ENCODE measurements around the gene SHCBP1L.
"Not testable (repeated sequence)": the region's sequence is repeated elsewhere in the genome, so short reads cannot be mapped to it uniquely, and the experiment has no call there.

The SHCBP1L gene

DNA sequence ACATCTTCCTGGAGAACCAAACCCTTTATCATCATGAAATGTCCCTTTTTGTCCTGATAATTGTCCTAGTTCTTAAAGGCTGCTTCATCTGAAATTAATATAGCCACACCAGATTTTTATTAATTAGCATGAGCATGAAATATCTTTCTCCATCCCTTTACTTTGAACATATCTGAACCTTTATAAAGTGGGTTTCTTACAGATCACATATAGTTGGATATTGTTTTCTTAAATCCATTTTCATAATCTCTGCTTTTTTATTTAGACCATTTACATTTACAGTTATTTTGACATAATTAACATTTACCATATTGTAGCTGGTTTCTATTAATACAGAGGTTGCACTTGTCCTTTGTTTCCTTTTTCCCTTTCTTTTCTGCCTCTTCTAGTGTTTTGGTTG lies 17.2 kb downstream of the SHCBP1L start:
- Histone ChIP-seq H3K27ac (ENCODE audit: low read length) (no peak overlapping the region), H3K9me3 (ENCODE audit: control insufficient read depth in 2 of 2, low read length in 2 of 2) (no peaks in the 10 kb centered on the region), H3K27me3 (ENCODE audit: control insufficient read depth in 1 of 2, insufficient read depth in 2 of 2, low read length in 2 of 2) (no peaks in the 10 kb centered on the region), H3K9ac (ENCODE audit: low read length in 2 of 2) (no peak overlapping the region), H3K36me3 (ENCODE audit: control insufficient read depth in 2 of 2, insufficient read depth in 2 of 2, low read length in 2 of 2) (no peaks in the 10 kb centered on the region), H3K4me3 (ENCODE audit: low read length in 2 of 2) (no peak overlapping the region), H3K4me1 (ENCODE audit: control insufficient read depth, insufficient read depth, low read length) (no peaks in the 10 kb centered on the region)

DNA sequence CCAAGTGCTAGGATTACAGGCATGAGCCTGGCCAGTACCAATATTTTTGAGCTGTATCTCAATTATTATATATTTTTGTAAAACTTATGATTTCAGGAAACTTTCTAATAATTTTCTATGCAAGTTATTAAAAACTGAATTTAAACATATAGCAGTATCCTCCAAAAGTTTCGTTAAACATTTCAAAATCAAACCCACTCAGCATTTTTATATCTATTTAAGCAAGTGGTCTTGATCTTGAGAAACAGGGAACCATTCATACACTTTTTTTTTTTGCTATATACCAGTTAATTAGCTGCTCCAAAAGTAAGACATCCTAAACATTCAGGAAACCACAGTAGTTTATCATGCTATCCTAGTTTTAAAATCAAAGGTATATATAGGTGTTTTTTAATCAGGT lies 22.0 kb downstream of the SHCBP1L start:
- Histone ChIP-seq H3K9ac (ENCODE audit: low read length in 2 of 2) (no peak overlapping the region), H3K4me1 (ENCODE audit: control insufficient read depth, insufficient read depth, low read length) (no peaks in the 10 kb centered on the region), H3K4me3 (ENCODE audit: low read length in 2 of 2) (no peak overlapping the region), H3K9me3 (ENCODE audit: control insufficient read depth in 2 of 2, low read length in 2 of 2) (no peaks in the 10 kb centered on the region), H3K27me3 (ENCODE audit: control insufficient read depth in 1 of 2, insufficient read depth in 2 of 2, low read length in 2 of 2) (no peaks in the 10 kb centered on the region), H3K36me3 (ENCODE audit: control insufficient read depth in 2 of 2, insufficient read depth in 2 of 2, low read length in 2 of 2) (no peaks in the 10 kb centered on the region), H3K27ac (ENCODE audit: low read length) (no peak overlapping the region)

DNA sequence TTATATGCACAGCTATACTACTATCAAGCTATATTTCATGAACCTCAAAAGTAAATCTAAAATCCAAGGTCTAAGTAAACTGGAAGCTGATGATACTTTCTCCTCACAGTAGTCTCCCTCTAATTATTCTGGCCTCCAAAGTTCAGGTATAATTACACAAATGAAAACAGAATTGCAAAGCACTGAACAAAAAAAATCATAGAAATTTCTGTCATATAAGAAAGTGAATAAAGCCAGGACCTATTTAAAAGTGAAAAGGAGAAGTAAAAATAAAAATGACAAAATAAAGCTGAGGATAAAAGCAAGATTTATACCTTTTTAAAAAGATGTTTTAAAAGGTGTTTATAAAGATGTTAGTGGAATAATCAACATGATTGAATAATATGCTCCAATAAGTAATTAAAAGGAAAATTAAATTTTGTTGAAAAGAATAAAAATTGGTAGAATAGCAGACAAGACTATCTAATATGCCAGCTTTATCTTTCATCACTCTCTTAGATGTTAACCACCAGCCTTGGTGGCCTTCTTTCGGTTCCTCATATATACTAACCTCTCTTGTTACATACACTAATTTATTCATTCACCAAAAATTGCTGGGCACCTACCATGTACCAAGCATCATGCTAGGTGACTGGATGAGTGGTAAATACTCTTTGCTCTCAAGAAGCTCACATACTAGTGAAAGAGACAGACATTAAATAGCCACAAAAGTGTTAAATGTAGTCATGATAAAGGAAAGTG lies 25.1 kb downstream of the SHCBP1L start:
- no peaks in the 10 kb centered on the region for H3K27me3 ChIP-seq (ENCODE audit: control insufficient read depth in 1 of 2, insufficient read depth in 2 of 2, low read length in 2 of 2)
- H3K9ac ChIP-seq (ENCODE audit: low read length in 2 of 2), result no peak overlapping the region
- H3K36me3 ChIP-seq (ENCODE audit: control insufficient read depth in 2 of 2, insufficient read depth in 2 of 2, low read length in 2 of 2), result no peaks in the 10 kb centered on the region
- H3K27ac ChIP-seq (ENCODE audit: low read length), result no peak overlapping the region
- no peaks in the 10 kb centered on the region for H3K9me3 ChIP-seq (ENCODE audit: control insufficient read depth in 2 of 2, low read length in 2 of 2)
- H3K4me3 ChIP-seq (ENCODE audit: low read length in 2 of 2), result no peak overlapping the region
- no peaks in the 10 kb centered on the region for H3K4me1 ChIP-seq (ENCODE audit: control insufficient read depth, insufficient read depth, low read length)

DNA sequence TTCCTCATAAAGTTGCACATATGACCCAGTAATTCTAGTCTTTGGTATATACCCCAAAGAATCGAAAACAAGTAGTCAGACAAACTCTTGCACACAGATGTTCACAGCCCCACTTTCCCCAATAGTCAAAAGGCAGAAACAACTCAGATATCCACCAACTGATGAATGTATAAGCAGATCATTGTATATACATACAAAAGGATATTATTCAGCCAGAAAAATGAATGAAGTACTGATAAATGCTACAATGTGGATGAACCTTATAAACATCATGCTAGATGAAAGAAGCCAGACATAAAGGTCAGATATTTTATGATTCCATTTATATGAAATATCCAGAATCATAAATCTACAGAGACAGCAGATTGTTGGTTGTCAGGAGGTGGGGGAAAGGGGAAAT lies 27.3 kb downstream of the SHCBP1L start:
- Histone ChIP-seq H3K9me3 (ENCODE audit: control insufficient read depth in 2 of 2, low read length in 2 of 2) (no peaks in the 10 kb centered on the region), H3K27me3 (ENCODE audit: control insufficient read depth in 1 of 2, insufficient read depth in 2 of 2, low read length in 2 of 2) (no peaks in the 10 kb centered on the region), H3K9ac (ENCODE audit: low read length in 2 of 2) (no peak overlapping the region), H3K4me3 (ENCODE audit: low read length in 2 of 2) (no peak overlapping the region), H3K27ac (ENCODE audit: low read length) (no peak overlapping the region), H3K36me3 (ENCODE audit: control insufficient read depth in 2 of 2, insufficient read depth in 2 of 2, low read length in 2 of 2) (no peaks in the 10 kb centered on the region), H3K4me1 (ENCODE audit: control insufficient read depth, insufficient read depth, low read length) (no peaks in the 10 kb centered on the region)

DNA sequence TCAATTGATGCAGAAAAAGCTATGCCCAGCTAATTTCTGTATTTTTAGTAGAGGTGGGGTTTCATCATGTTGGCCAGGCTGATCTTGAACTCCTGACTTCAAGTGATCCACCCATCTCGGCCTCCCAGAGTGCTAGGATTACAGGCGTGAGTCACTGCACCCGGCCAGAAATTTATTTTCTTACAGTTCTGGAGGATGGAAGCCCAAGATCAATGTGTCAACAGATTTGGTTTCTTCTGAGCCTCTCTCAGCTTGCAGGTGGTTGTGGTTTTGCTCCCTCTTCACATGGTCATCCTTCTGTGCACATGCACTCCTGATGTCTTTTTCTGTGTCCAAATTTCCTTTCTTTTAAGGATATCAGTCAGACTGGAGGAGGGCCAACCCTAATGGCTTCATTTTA lies 35.6 kb downstream of the SHCBP1L start:
- no peak overlapping the region for H3K27ac ChIP-seq (ENCODE audit: low read length)
- H3K27me3 ChIP-seq (ENCODE audit: control insufficient read depth in 1 of 2, insufficient read depth in 2 of 2, low read length in 2 of 2), result no peaks in the 10 kb centered on the region
- H3K4me3 ChIP-seq (ENCODE audit: low read length in 2 of 2), result no peak overlapping the region
- H3K4me1 ChIP-seq (ENCODE audit: control insufficient read depth, insufficient read depth, low read length), result no peaks in the 10 kb centered on the region
- peaks cover 2 to 4% of the 10 kb centered on the region in 2 donors for H3K9me3 ChIP-seq (ENCODE audit: control insufficient read depth in 2 of 2, low read length in 2 of 2)
- no peak overlapping the region for H3K9ac ChIP-seq (ENCODE audit: low read length in 2 of 2)
- no peaks in the 10 kb centered on the region for H3K36me3 ChIP-seq (ENCODE audit: control insufficient read depth in 2 of 2, insufficient read depth in 2 of 2, low read length in 2 of 2)

DNA sequence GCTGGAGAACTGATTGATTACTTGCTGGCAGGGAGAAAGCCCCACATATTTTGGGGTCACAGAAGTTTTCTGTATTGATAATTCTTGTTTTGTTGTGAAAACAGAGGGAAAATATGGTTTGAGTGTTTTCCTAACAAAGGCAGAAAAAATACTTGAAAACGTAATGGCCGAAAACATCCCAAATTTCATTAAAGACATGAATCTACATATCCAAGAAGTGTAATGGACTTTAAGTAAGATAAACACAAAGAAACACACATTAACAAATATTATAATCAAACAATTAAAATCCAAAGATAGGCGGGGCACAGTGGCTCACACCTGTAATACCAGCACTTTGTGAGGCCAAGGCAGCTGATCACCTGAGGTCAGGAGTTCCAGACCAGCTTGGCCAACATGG lies 39.6 kb downstream of the SHCBP1L start:
- no peak overlapping the region for H3K9ac ChIP-seq (ENCODE audit: low read length in 2 of 2)
- H3K36me3 ChIP-seq (ENCODE audit: control insufficient read depth in 2 of 2, insufficient read depth in 2 of 2, low read length in 2 of 2), result no peaks in the 10 kb centered on the region
- no peak overlapping the region for H3K4me3 ChIP-seq (ENCODE audit: low read length in 2 of 2)
- H3K4me1 ChIP-seq (ENCODE audit: control insufficient read depth, insufficient read depth, low read length), result no peaks in the 10 kb centered on the region
- peaks cover 0 to 4% of the 10 kb centered on the region in 2 donors for H3K9me3 ChIP-seq (ENCODE audit: control insufficient read depth in 2 of 2, low read length in 2 of 2)
- no peak overlapping the region for H3K27ac ChIP-seq (ENCODE audit: low read length)
- no peaks in the 10 kb centered on the region for H3K27me3 ChIP-seq (ENCODE audit: control insufficient read depth in 1 of 2, insufficient read depth in 2 of 2, low read length in 2 of 2)

DNA sequence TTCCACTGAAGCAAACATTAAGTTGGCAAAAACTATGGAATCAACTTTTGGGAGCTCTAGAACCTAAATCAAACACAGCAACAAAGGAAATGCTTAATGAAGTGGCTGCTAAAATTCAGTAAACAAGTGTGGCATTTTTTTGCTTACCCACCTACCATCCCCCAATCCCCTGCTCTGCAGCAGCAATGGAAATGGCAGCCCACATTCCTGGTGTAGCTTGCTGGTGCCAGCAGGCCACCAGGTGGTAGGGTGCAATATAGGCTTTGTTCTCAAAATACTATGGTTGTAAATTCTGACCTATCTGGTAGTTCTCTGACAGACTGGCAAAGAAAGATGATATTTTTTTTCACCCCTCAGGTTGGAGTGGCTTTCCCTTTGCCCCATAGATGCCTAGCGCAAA lies 42.8 kb downstream of the SHCBP1L start:
- Histone ChIP-seq H3K9me3 (ENCODE audit: control insufficient read depth in 2 of 2, low read length in 2 of 2) (peaks cover 0 to 4% of the 10 kb centered on the region in 2 donors), H3K4me1 (ENCODE audit: control insufficient read depth, insufficient read depth, low read length) (no peaks in the 10 kb centered on the region), H3K27me3 (ENCODE audit: control insufficient read depth in 1 of 2, insufficient read depth in 2 of 2, low read length in 2 of 2) (no peaks in the 10 kb centered on the region), H3K4me3 (ENCODE audit: low read length in 2 of 2) (no peak overlapping the region), H3K27ac (ENCODE audit: low read length) (no peak overlapping the region), H3K36me3 (ENCODE audit: control insufficient read depth in 2 of 2, insufficient read depth in 2 of 2, low read length in 2 of 2) (no peaks in the 10 kb centered on the region), H3K9ac (ENCODE audit: low read length in 2 of 2) (no peak overlapping the region)

DNA sequence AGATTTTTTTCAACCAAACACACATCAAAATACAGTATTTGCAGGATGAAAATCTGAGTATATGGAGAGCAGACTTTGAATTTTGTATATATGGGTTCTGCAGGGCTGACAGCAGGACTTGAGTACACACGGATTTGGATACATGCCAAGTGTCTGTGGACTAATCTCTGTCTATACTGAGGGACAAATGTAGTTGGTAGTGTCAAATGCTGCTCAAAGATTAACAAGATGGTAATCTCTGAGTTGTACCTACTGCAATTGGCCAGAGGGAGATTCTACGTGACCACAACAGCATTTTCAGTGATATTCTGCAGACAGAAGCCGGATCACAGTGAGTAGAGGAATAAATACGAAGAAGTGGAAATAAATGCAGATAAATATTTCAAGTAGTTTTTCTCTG lies 43.4 kb downstream of the SHCBP1L start:
- Histone ChIP-seq H3K27me3 (ENCODE audit: control insufficient read depth in 1 of 2, insufficient read depth in 2 of 2, low read length in 2 of 2) (no peaks in the 10 kb centered on the region), H3K9me3 (ENCODE audit: control insufficient read depth in 2 of 2, low read length in 2 of 2) (peaks cover 0 to 4% of the 10 kb centered on the region in 2 donors), H3K4me1 (ENCODE audit: control insufficient read depth, insufficient read depth, low read length) (no peaks in the 10 kb centered on the region), H3K4me3 (ENCODE audit: low read length in 2 of 2) (no peak overlapping the region), H3K9ac (ENCODE audit: low read length in 2 of 2) (no peak overlapping the region), H3K36me3 (ENCODE audit: control insufficient read depth in 2 of 2, insufficient read depth in 2 of 2, low read length in 2 of 2) (no peaks in the 10 kb centered on the region), H3K27ac (ENCODE audit: low read length) (no peak overlapping the region)

DNA sequence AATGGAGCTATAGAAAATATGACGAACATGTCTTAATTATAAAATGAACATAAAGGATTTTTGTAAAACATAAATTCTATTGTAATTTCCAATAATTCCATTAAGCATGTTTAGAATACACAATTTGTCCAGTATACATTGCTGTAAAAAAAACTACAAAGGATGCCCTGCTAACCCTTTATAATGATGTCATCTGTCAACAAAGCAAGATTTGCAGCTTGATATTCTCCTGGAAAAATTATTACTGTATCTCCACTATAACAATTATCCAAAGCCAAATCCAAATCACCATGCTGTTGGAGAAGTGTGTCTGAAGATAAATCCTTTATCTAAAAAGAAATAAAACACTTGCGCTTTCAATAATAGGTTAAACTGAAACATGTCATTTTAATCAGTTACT lies 47.6 kb downstream of the SHCBP1L start:
- no peak overlapping the region for H3K4me3 ChIP-seq (ENCODE audit: low read length in 2 of 2)
- no peak overlapping the region for H3K9ac ChIP-seq (ENCODE audit: low read length in 2 of 2)
- no peaks in the 10 kb centered on the region for H3K36me3 ChIP-seq (ENCODE audit: control insufficient read depth in 2 of 2, insufficient read depth in 2 of 2, low read length in 2 of 2)
- H3K4me1 ChIP-seq (ENCODE audit: control insufficient read depth, insufficient read depth, low read length), result no peaks in the 10 kb centered on the region
- H3K9me3 ChIP-seq (ENCODE audit: control insufficient read depth in 2 of 2, low read length in 2 of 2), result no peaks in the 10 kb centered on the region
- no peak overlapping the region for H3K27ac ChIP-seq (ENCODE audit: low read length)
- H3K27me3 ChIP-seq (ENCODE audit: control insufficient read depth in 1 of 2, insufficient read depth in 2 of 2, low read length in 2 of 2), result no peaks in the 10 kb centered on the region

DNA sequence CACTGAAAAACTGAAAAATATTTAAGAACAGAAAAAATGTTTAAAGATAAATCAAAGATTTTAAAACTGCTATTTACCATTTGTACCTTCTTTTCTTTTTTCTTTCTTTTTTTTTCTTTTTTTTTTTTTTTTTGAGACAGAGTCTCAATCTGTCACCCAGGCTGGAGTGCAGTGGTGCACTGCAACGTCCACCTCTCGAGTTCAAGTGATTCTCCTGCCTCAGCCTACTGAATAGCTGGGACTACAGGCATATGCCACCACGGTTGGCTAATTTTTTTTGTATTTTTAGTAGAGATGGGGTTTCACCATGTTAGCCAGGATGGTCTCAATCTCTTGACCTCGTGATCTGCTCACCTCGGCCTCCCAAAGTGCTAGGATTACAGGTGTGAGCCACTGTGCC lies 51.0 kb downstream of the SHCBP1L start:
- H3K27ac ChIP-seq (ENCODE audit: low read length); H3K4me1 ChIP-seq (ENCODE audit: control insufficient read depth, insufficient read depth, low read length); H3K4me3 ChIP-seq (ENCODE audit: low read length in 2 of 2); H3K27me3 ChIP-seq (ENCODE audit: control insufficient read depth in 1 of 2, insufficient read depth in 2 of 2, low read length in 2 of 2); H3K9me3 ChIP-seq (ENCODE audit: control insufficient read depth in 2 of 2, low read length in 2 of 2); H3K9ac ChIP-seq (ENCODE audit: low read length in 2 of 2); H3K36me3 ChIP-seq (ENCODE audit: control insufficient read depth in 2 of 2, insufficient read depth in 2 of 2, low read length in 2 of 2): not testable (repeated sequence)

DNA sequence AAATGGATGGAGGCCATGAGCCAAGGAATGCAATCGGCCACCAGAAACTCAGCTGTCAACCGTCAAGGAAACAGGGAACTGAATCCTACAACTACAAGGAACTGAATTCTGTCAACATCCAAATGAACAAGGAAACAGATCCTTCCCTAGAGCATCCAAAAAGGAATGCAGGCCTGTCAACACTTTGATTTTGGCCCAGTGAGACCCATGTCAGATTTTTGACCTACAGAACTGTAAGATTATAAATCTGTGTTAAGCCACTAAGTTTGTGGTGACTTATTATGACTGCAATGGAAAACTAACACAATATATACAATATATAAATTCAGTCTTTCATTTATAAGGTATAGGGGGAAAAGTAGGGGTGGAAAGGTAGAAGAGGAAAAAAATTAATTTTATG lies 55.3 kb downstream of the SHCBP1L start:
- H3K4me3 ChIP-seq (ENCODE audit: low read length in 2 of 2), result no peak overlapping the region
- H3K36me3 ChIP-seq (ENCODE audit: control insufficient read depth in 2 of 2, insufficient read depth in 2 of 2, low read length in 2 of 2), result no peaks in the 10 kb centered on the region
- no peaks in the 10 kb centered on the region for H3K4me1 ChIP-seq (ENCODE audit: control insufficient read depth, insufficient read depth, low read length)
- no peak overlapping the region for H3K27ac ChIP-seq (ENCODE audit: low read length)
- no peak overlapping the region for H3K9ac ChIP-seq (ENCODE audit: low read length in 2 of 2)
- no peaks in the 10 kb centered on the region for H3K27me3 ChIP-seq (ENCODE audit: control insufficient read depth in 1 of 2, insufficient read depth in 2 of 2, low read length in 2 of 2)
- no peaks in the 10 kb centered on the region for H3K9me3 ChIP-seq (ENCODE audit: control insufficient read depth in 2 of 2, low read length in 2 of 2)

All from stomach smooth muscle (tissue), 2 donors.